ENCODE data around the gene SERPINA5. TPM values are rescaled to one million over a fixed set of nuclear protein-coding genes. Genes with fewer than 3 reads are reported as not detected.

The SERPINA5 gene
- total RNA-seq, 1 experiment from 2014 or later = 0.35 TPM

- BruUV-seq (replicated peaks) = no TSS peak
Observed at GRCh38 chr14:94562022-94562421, 19.2 kb upstream of the SERPINA5 start.

GRCh38 chr14:94562941-94563883 lies 18.0 kb upstream of the SERPINA5 start:
- no peak overlapping the region for H3K27ac Mint-ChIP-seq (ENCODE audit: low read depth, unreplicated experiment)
- CTCF ChIA-PET = interaction anchor here (4.8 kb wide), 1 partner anchor 14 kb away, joined by 32 read pairs; no protein-coding TSS in a partner anchor
- H3K27me3 Mint-ChIP-seq (ENCODE audit: insufficient read depth, unreplicated experiment) = no peaks in the 10 kb centered on the region
- no peak for DNase-seq (ENCODE audit: unreplicated experiment)
- BruUV-seq (replicated peaks) = no TSS peak
- no peak overlapping the region for H3K4me3 Mint-ChIP-seq (ENCODE audit: unreplicated experiment)
- POLR2A ChIA-PET = interaction anchor here (1.1 kb wide), 1 partner anchor 30 kb away, joined by 3 read pairs; no protein-coding TSS in a partner anchor
- no peaks in the 10 kb centered on the region for H3K4me1 Mint-ChIP-seq (ENCODE audit: insufficient read depth, unreplicated experiment)
- no peaks in the 10 kb centered on the region for H3K9me3 Mint-ChIP-seq (ENCODE audit: unreplicated experiment)
- TF ChIP-seq CTCF (IDR thresholded peaks at IDR 0.05; ENCODE audit: unreplicated experiment) = no peak
- intact Hi-C loops (cut with micrococcal nuclease) = no loop called here
- H3K36me3 Mint-ChIP-seq (ENCODE audit: insufficient read depth, unreplicated experiment) = no peaks in the 10 kb centered on the region

More at GRCh38 chr14:94562022-94562421, 19.2 kb upstream of the SERPINA5 start:
- Mint-ChIP-seq H3K27me3 (ENCODE audit: insufficient read depth, unreplicated experiment) (no peaks in the 10 kb centered on the region), H3K36me3 (ENCODE audit: insufficient read depth, unreplicated experiment) (no peaks in the 10 kb centered on the region), H3K4me3 (ENCODE audit: unreplicated experiment) (no peak overlapping the region), H3K9me3 (ENCODE audit: unreplicated experiment) (no peaks in the 10 kb centered on the region), H3K27ac (ENCODE audit: low read depth, unreplicated experiment) (no peak overlapping the region), H3K4me1 (ENCODE audit: insufficient read depth, unreplicated experiment) (no peaks in the 10 kb centered on the region)
- intact Hi-C loops (cut with micrococcal nuclease) = no loop called here
- no peak for TF ChIP-seq CTCF (IDR thresholded peaks at IDR 0.05; ENCODE audit: unreplicated experiment)
- DNase-seq (ENCODE audit: unreplicated experiment) = no peak
- CTCF ChIA-PET = interaction anchor here (0.7 to 4.8 kb wide), 6 partner anchors 9 to 430 kb away, joined by 3 to 32 read pairs (median 4); no protein-coding TSS in a partner anchor
- POLR2A ChIA-PET = interaction anchor here (0.8 kb wide), 1 partner anchor 22 kb away, joined by 3 read pairs; no protein-coding TSS in a partner anchor

GRCh38 chr14:94564381-94564780 lies 16.8 kb upstream of the SERPINA5 start:
- BruUV-seq (replicated peaks) = no TSS peak
- ChIA-PET CTCF (interaction anchor here (4.8 kb wide), 1 partner anchor 15 kb away, joined by 32 read pairs; no protein-coding TSS in a partner anchor), POLR2A (interaction anchor here (1.1 kb wide), 1 partner anchor 31 kb away, joined by 3 read pairs; no protein-coding TSS in a partner anchor)
- no peak overlapping the region for H3K4me3 Mint-ChIP-seq (ENCODE audit: unreplicated experiment)
- H3K27ac Mint-ChIP-seq (ENCODE audit: low read depth, unreplicated experiment) = no peak overlapping the region
- DNase-seq (ENCODE audit: unreplicated experiment) = no peak
- H3K27me3 Mint-ChIP-seq (ENCODE audit: insufficient read depth, unreplicated experiment) = no peaks in the 10 kb centered on the region
- intact Hi-C loops (cut with micrococcal nuclease) = no loop called here
- no peaks in the 10 kb centered on the region for H3K9me3 Mint-ChIP-seq (ENCODE audit: unreplicated experiment)
- H3K36me3 Mint-ChIP-seq (ENCODE audit: insufficient read depth, unreplicated experiment) = no peaks in the 10 kb centered on the region
- TF ChIP-seq CTCF (IDR thresholded peaks at IDR 0.05; ENCODE audit: unreplicated experiment) = no peak
- no peaks in the 10 kb centered on the region for H3K4me1 Mint-ChIP-seq (ENCODE audit: insufficient read depth, unreplicated experiment)

- TF ChIP-seq CTCF (IDR thresholded peaks at IDR 0.05; ENCODE audit: unreplicated experiment) = no peak
- no peak overlapping the region for H3K27ac Mint-ChIP-seq (ENCODE audit: low read depth, unreplicated experiment)
- no peaks in the 10 kb centered on the region for H3K27me3 Mint-ChIP-seq (ENCODE audit: insufficient read depth, unreplicated experiment)
- H3K9me3 Mint-ChIP-seq (ENCODE audit: unreplicated experiment) = no peaks in the 10 kb centered on the region
- intact Hi-C loops (cut with micrococcal nuclease) = no loop called here
- H3K36me3 Mint-ChIP-seq (ENCODE audit: insufficient read depth, unreplicated experiment) = no peaks in the 10 kb centered on the region
- peaks cover 8% of the 10 kb centered on the region for H3K4me1 Mint-ChIP-seq (ENCODE audit: insufficient read depth, unreplicated experiment)
- DNase-seq (ENCODE audit: unreplicated experiment) = no peak
- CTCF ChIA-PET = interaction anchor here (0.9 to 3.8 kb wide), 2 partner anchors 19 to 432 kb away, joined by 5 to 14 read pairs; no protein-coding TSS in a partner anchor
- H3K4me3 Mint-ChIP-seq (ENCODE audit: unreplicated experiment) = no peak overlapping the region
- POLR2A ChIA-PET = interaction anchor here (0.6 to 1.3 kb wide), 2 partner anchors 14 to 1236 kb away, joined by 3 read pairs; no protein-coding TSS in a partner anchor
- BruUV-seq (replicated peaks) = no TSS peak
Observed at GRCh38 chr14:94568186-94568585, 13.0 kb upstream of the SERPINA5 start.
